Mesothelial cell of epicardium (in vitro differentiated cells): ENCODE measurements around the gene MPZL1. TPM values are rescaled to one million over a fixed set of nuclear protein-coding genes. Genes with fewer than 3 reads are reported as not detected.

Experiments
- DNase-seq, 2 experiments: peaks; one replicate each; pipeline ENCODE4 v3.0.0; 2021; ENCODE audit warnings: low spot score in 2 of 2; ENCODE audit not compliant: unreplicated experiment in 2 of 2
- H3K27ac Mint-ChIP-seq: 2 replicates; pipeline ENCODE4 v1.8.0; 2021; ENCODE audit warnings: mixed read lengths
- H3K27me3 Mint-ChIP-seq: 2 replicates; pipeline ENCODE4 v1.8.0; 2021; ENCODE audit warnings: low read depth, mixed read lengths
- H3K36me3 Mint-ChIP-seq: 2 replicates; pipeline ENCODE4 v1.8.0; 2021; ENCODE audit warnings: mixed read lengths
- H3K4me1 Mint-ChIP-seq: 2 replicates; pipeline ENCODE4 v1.8.0; 2021; ENCODE audit warnings: mixed read lengths
- H3K4me3 Mint-ChIP-seq: 2 replicates; pipeline ENCODE4 v1.8.0; 2021; ENCODE audit warnings: mild to moderate bottlenecking, moderate library complexity, mixed read lengths
- H3K9me3 Mint-ChIP-seq: 2 replicates; pipeline ENCODE4 v1.8.0; 2021; ENCODE audit warnings: mixed read lengths
- total RNA-seq: library from RNA; stranded (reverse); gene quantifications from 3 replicates; pipeline ENCODE4 v1.2.1, GENCODE V29; 2021
- TF ChIP-seq, protein P1 (sequence below): fragments of 200-600 bp; sonication (generic); IDR thresholded peaks from one replicate; pipeline ENCODE4 v1.5.0; 2021; ENCODE audit warnings: antibody characterized with exemption; ENCODE audit not compliant: unreplicated experiment

The MPZL1 gene
- total RNA-seq, 1 donor from 2014 or later = 138 TPM

DNA sequence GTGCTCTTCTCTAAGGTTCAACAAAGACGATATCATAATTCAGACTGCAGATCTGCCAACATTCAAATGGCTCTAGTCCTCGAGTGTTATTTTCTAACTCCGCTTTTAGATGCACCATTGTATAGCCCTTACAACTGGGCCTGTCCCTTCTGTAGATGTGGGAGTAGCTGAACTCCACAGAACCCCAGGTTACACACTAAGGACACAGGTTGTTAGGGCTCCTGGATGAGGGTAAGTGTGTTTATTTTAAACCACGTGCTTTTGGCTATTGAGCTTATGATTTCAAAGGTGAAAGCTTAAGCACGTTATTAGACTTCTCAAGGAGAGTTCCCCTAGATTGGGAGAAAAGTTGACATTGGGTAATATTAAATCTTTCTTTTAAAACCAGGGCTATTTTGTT lies 64.7 kb downstream of the MPZL1 start:
- H3K27me3 Mint-ChIP-seq = no peaks in the 10 kb centered on the region
- TF ChIP-seq, protein P1, sequence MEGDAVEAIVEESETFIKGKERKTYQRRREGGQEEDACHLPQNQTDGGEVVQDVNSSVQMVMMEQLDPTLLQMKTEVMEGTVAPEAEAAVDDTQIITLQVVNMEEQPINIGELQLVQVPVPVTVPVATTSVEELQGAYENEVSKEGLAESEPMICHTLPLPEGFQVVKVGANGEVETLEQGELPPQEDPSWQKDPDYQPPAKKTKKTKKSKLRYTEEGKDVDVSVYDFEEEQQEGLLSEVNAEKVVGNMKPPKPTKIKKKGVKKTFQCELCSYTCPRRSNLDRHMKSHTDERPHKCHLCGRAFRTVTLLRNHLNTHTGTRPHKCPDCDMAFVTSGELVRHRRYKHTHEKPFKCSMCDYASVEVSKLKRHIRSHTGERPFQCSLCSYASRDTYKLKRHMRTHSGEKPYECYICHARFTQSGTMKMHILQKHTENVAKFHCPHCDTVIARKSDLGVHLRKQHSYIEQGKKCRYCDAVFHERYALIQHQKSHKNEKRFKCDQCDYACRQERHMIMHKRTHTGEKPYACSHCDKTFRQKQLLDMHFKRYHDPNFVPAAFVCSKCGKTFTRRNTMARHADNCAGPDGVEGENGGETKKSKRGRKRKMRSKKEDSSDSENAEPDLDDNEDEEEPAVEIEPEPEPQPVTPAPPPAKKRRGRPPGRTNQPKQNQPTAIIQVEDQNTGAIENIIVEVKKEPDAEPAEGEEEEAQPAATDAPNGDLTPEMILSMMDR = no peak
- no peak for DNase-seq
- H3K36me3 Mint-ChIP-seq = peaks cover 65% of the 10 kb centered on the region
- H3K4me3 Mint-ChIP-seq = no peak overlapping the region
- no peak overlapping the region for H3K27ac Mint-ChIP-seq
- H3K4me1 Mint-ChIP-seq = peaks cover 3% of the 10 kb centered on the region
- peaks cover 6% of the 10 kb centered on the region for H3K9me3 Mint-ChIP-seq

DNA sequence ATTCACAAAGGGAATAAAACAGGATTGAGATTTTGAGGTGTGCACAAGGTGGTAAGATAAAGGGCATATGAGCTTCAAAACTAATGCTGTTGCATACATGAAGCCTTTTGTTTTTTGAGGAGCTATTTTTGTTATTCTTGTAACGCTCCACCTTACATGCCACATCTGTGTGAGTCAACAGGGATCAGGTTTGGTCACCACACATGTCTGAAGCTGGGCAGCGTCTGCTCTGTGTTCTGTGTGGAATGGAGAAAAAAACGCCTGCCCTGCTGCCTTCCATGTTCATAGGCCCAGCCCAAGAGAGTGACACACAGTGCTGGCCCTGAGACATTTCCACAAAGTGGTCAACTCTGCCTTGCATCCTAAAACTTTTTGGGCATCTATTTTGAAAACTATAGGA lies 67.7 kb downstream of the MPZL1 start:
- DNase-seq = no peak
- H3K27ac Mint-ChIP-seq = no peak overlapping the region
- H3K27me3 Mint-ChIP-seq = no peaks in the 10 kb centered on the region
- peaks cover 64% of the 10 kb centered on the region for H3K36me3 Mint-ChIP-seq
- no peaks in the 10 kb centered on the region for H3K9me3 Mint-ChIP-seq
- no peak overlapping the region for H3K4me3 Mint-ChIP-seq
- TF ChIP-seq, protein P1 = no peak
- peaks cover 10% of the 10 kb centered on the region for H3K4me1 Mint-ChIP-seq

DNA sequence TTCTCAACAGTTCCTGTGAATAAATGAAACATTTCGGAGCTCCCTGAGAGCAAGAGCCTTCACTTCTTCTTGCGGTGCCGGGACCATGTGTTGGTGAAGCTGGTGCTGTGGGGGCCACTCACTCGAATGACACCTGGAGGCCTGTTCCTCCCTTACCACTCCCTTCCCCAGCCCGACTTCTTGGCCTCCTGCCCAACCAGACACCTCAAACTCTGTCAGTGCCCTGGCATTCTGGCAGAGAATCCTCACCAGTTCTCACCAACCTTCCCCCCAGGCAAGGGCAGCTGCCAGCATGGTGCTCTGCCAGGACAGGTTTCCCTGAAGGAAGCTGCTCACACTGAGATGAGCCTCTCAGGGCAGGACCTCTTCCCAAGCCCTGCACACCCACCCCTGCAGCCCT lies 68.3 kb downstream of the MPZL1 start:
- no peaks in the 10 kb centered on the region for H3K27me3 Mint-ChIP-seq
- TF ChIP-seq, protein P1 = no peak
- DNase-seq = no peak
- peaks cover 10% of the 10 kb centered on the region for H3K4me1 Mint-ChIP-seq
- no peaks in the 10 kb centered on the region for H3K9me3 Mint-ChIP-seq
- peaks cover 62% of the 10 kb centered on the region for H3K36me3 Mint-ChIP-seq
- H3K4me3 Mint-ChIP-seq = no peak overlapping the region
- no peak overlapping the region for H3K27ac Mint-ChIP-seq

DNA sequence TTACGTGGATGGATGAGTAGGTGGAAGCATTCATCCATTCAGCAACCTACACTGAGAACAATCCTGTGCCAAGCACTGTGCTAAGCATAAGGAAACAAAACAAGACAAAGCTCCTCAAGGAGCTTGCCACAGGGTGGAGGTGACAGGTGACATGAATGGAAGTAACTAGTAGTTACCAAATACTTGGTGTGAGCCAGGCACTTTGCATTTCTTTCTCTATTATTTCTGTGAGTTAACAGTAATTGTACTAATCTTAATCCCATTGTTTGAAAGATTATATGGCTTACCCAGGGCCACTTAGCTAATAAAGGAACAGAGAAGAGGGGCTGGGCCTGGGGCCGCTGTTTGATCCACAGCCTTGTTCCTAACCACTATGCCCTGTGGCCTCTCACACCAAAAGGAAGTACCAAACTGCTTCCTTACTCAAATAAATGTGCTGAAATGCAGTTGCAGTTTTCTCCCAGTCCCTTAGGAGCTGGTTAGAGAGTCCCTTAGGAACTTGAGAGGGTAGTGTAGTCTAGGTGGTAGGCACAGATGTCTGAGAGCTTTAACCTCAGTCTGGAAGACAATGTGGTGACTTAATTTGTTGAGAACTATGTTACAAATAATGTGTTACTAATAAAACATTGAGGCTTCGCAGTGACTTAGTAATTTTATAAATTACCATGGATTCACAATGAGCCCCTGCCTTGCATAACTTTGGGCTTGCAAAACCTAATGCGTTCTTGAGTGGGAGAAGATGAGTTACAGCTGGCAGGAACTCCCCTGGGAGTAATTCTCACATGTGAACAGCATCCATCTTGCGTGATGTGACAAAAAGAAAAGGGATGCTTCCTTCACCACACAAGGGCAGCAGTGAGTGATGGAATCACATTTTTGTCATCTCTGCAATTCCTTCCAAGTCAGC lies 69.8 kb downstream of the MPZL1 start:
- Mint-ChIP-seq H3K27me3 (no peaks in the 10 kb centered on the region), H3K4me1 (peaks cover 12% of the 10 kb centered on the region), H3K27ac (peak overlapping the region; percentile 78), H3K9me3 (no peaks in the 10 kb centered on the region), H3K36me3 (peaks cover 54% of the 10 kb centered on the region), H3K4me3 (no peak overlapping the region)
- no peak for DNase-seq
- TF ChIP-seq, protein P1 = no peak

DNA sequence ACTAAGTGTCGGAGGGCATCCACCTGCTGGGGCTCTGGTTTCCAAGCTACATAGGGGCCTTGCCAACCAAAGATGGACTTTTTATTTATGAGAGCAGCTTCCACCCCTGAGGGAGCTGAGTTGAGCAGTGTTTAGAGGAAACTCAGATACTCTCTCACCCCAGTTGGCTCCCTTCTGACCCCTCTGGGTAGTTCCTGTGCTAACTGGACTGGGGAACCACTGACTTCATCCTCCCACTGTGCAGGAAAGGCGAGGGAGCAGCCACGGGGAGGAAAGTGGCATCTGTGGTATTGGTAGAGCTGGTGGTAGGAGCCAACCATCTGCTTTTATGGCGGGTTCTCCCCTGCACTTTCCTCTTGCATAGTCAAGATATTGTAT lies 70.4 kb downstream of the MPZL1 start:
- Mint-ChIP-seq H3K4me1 (peaks cover 17% of the 10 kb centered on the region), H3K36me3 (peaks cover 51% of the 10 kb centered on the region), H3K27ac (peak overlapping the region; percentile 78), H3K9me3 (no peaks in the 10 kb centered on the region), H3K27me3 (no peaks in the 10 kb centered on the region), H3K4me3 (no peak overlapping the region)
- TF ChIP-seq, protein P1 = no peak
- DNase-seq = no peak
